ENCODE data around the gene KPNA6. TPM values are rescaled to one million over a fixed set of nuclear protein-coding genes. Genes with fewer than 3 reads are reported as not detected.

The KPNA6 gene
- total and polyA plus RNA-seq, 10 of the 15 experiments (the other 5 are each of a cell fraction or from before 2014, with no cell fraction given), result 11.1 to 55.6 (median 25.9) TPM

GRCh38 chr1:32107742-32108661 lies at the start of gene KPNA6 (continued):
- TF ChIP-seq ZNF384 (IDR thresholded peaks at IDR 0.05; ENCODE audit: borderline replicate concordance, low read depth, low read length) (peak; percentile 41; the same call in 1 of the 2 replicates), ZNF207 (IDR thresholded peaks at IDR 0.05; ENCODE audit: borderline replicate concordance) (peak; percentile 51; the same call in 1 of the 2 replicates), MAX (IDR thresholded peaks at IDR 0.05; ENCODE audit: low read depth, low read length) (peak; percentile 32; the same call in 1 of the 2 replicates), PML (IDR thresholded peaks at IDR 0.05; ENCODE audit: low read length) (peak; percentile 76), ATF7 (IDR thresholded peaks at IDR 0.05; ENCODE audit: low read depth) (peak; percentile 36; the same call in 1 of the 2 replicates), MYB (IDR thresholded peaks at IDR 0.05; ENCODE audit: borderline replicate concordance, low read depth, low read length) (no peak), ATF3 (IDR thresholded peaks at IDR 0.05; ENCODE audit: borderline replicate concordance, extremely low read depth, low read depth, low read length) (no peak), RELB (IDR thresholded peaks at IDR 0.05; ENCODE audit: low read depth) (peak; percentile 95), SIX5 (IDR thresholded peaks at IDR 0.05; ENCODE audit: low read depth, low read length, severe bottlenecking) (peak; percentile 51), LARP7 (IDR thresholded peaks at IDR 0.05) (no peak), KAT2A (conservative IDR thresholded peaks at IDR 0.05; ENCODE audit: control insufficient read depth, low read depth, low read length) (no peak), IKZF2 (IDR thresholded peaks at IDR 0.05) (peak; percentile 33 to 37; a peak in 3 of 4 replicates), NFYA (IDR thresholded peaks at IDR 0.05; ENCODE audit: borderline replicate concordance, low read depth, low read length) (no peak), IKZF1 (conservative IDR thresholded peaks at IDR 0.05) (peak; percentile 21), IRF4 (IDR thresholded peaks at IDR 0.05; ENCODE audit: low read depth, low read length) (0 out of 2 replicates have a peak, but pooled peaks have one; percentile 2), SPI1 (IDR thresholded peaks at IDR 0.05; ENCODE audit: borderline replicate concordance, insufficient read depth, low read depth, low read length) (no peak), NKRF (conservative IDR thresholded peaks at IDR 0.05) (peak; percentile 50), BMI1 (IDR thresholded peaks at IDR 0.05; ENCODE audit: borderline replicate concordance) (no peak), E2F4 (IDR thresholded peaks at IDR 0.05; ENCODE audit: low read depth, low read length) (0 out of 2 replicates have a peak, but pooled peaks have one; percentile 45), NFYB (IDR thresholded peaks at IDR 0.05; ENCODE audit: insufficient read depth, low read depth, low read length) (0 out of 2 replicates have a peak, but pooled peaks have one; percentile 55), YY1 (IDR thresholded peaks at IDR 0.05; ENCODE audit: low read depth, low read length) (peak; percentile 97)
